ENCODE data around the gene LLPH. TPM values are rescaled to one million over a fixed set of nuclear protein-coding genes. Genes with fewer than 3 reads are reported as not detected.
"Not testable (repeated sequence)": the region's sequence is repeated elsewhere in the genome, so short reads cannot be mapped to it uniquely, and the experiment has no call there.

The LLPH gene
- total RNA-seq (21.9 TPM), polyA plus RNA-seq (ENCODE audit: insufficient read depth, low read depth, low replicate concordance) (28.7 TPM)
- long read RNA-seq, donor 1, full-length matches to known transcripts, result 12 of 12 reads
- long read RNA-seq, donor 1, partial matches to known transcripts, result 0 of 12 reads
- long read RNA-seq, donor 1, other reads (novel, unspliced or antisense), result 0 of 12 reads
- long read RNA-seq, donor 2, full-length matches to known transcripts, result 16 of 16 reads
- long read RNA-seq, donor 2, partial matches to known transcripts, result 0 of 16 reads
- long read RNA-seq, donor 2, other reads (novel, unspliced or antisense), result 0 of 16 reads
- long read RNA-seq, donor 3, full-length matches to known transcripts, result 15 of 26 reads
- long read RNA-seq, donor 3, partial matches to known transcripts, result 11 of 26 reads
- long read RNA-seq, donor 3, other reads (novel, unspliced or antisense), result 0 of 26 reads
- long read RNA-seq, donor 4, full-length matches to known transcripts, result 9 of 9 reads
- long read RNA-seq, donor 4, partial matches to known transcripts, result 0 of 9 reads
- long read RNA-seq, donor 4, other reads (novel, unspliced or antisense), result 0 of 9 reads
- long read RNA-seq, donor 5, full-length matches to known transcripts, result 1 of 1 reads
- long read RNA-seq, donor 5, partial matches to known transcripts, result 0 of 1 reads
- long read RNA-seq, donor 5, other reads (novel, unspliced or antisense), result 0 of 1 reads
- long read RNA-seq, donor 6, full-length matches to known transcripts, result 33 of 42 reads
- long read RNA-seq, donor 6, partial matches to known transcripts, result 9 of 42 reads
- long read RNA-seq, donor 6, other reads (novel, unspliced or antisense), result 0 of 42 reads
- long read RNA-seq, donor 7, full-length matches to known transcripts, result 10 of 14 reads
- long read RNA-seq, donor 7, partial matches to known transcripts, result 1 of 14 reads
- long read RNA-seq, donor 7, other reads (novel, unspliced or antisense), result 3 of 14 reads
- long read RNA-seq, donor 8, full-length matches to known transcripts, result 14 of 14 reads
- long read RNA-seq, donor 8, partial matches to known transcripts, result 0 of 14 reads
- long read RNA-seq, donor 8, other reads (novel, unspliced or antisense), result 0 of 14 reads
- long read RNA-seq, donor 9, full-length matches to known transcripts, result 8 of 8 reads
- long read RNA-seq, donor 9, partial matches to known transcripts, result 0 of 8 reads
- long read RNA-seq, donor 9, other reads (novel, unspliced or antisense), result 0 of 8 reads
- long read RNA-seq, donor 10, full-length matches to known transcripts, result 22 of 22 reads
- long read RNA-seq, donor 10, partial matches to known transcripts, result 0 of 22 reads
- long read RNA-seq, donor 10, other reads (novel, unspliced or antisense), result 0 of 22 reads

- TF ChIP-seq CTCF (IDR thresholded peaks at IDR 0.05; ENCODE audit: borderline replicate concordance, extremely low read depth, insufficient read depth), result no peak
- peak within 1 kb of the TSS in 1 of 2 donors; percentile 33 for H3K27ac ChIP-seq (ENCODE audit: low read depth in 2 of 2, low read length in 2 of 2)
- H3K4me3 ChIP-seq (ENCODE audit: low read length in 3 of 3), result peak within 1 kb of the TSS; percentile 96 to 98 (median 97)
- H3K4me1 ChIP-seq (ENCODE audit: control insufficient read depth in 2 of 3, insufficient read depth in 2 of 3, low read depth in 1 of 3, low read length in 3 of 3), result peaks cover 0 to 5% (median 4%) of the 10 kb centered on the region in 3 donors
- H3K9ac ChIP-seq (ENCODE audit: low read length in 3 of 3), result peak within 1 kb of the TSS; percentile 72 to 96 (median 72)
- DNase-seq (peak; percentile 90 to 98 (median 96)), FAIRE-seq (no peak)
- intact Hi-C loops (cut with DNase I), result no loop called here
- H3K36me3 ChIP-seq (ENCODE audit: control insufficient read depth in 2 of 3, insufficient read depth in 3 of 3, low read length in 3 of 3), result peaks cover 0 to 6% (median 0%) of the 10 kb centered on the region in 3 donors
- no peaks in the 10 kb centered on the region for H3K9me3 ChIP-seq (ENCODE audit: control insufficient read depth in 2 of 3, insufficient read depth in 1 of 3, low read length in 3 of 3)
- no peaks in the 10 kb centered on the region for H3K27me3 ChIP-seq (ENCODE audit: control insufficient read depth, insufficient read depth, low read length)
These were observed at the start of gene LLPH for GRCh38 chr12:66130267-66131066. Gene LLPH (minus strand): TSS chr12:66130750. CDS start chr12:66129106, 1,644 bp downstream.

- Histone ChIP-seq H3K9ac (ENCODE audit: low read length in 3 of 3) (no peak overlapping the region), H3K4me1 (ENCODE audit: control insufficient read depth in 2 of 3, insufficient read depth in 2 of 3, low read depth in 1 of 3, low read length in 3 of 3) (no peaks in the 10 kb centered on the region), H3K4me3 (ENCODE audit: low read length in 3 of 3) (no peak overlapping the region), H3K36me3 (ENCODE audit: control insufficient read depth in 2 of 3, insufficient read depth in 3 of 3, low read length in 3 of 3) (no peaks in the 10 kb centered on the region), H3K9me3 (ENCODE audit: control insufficient read depth in 2 of 3, insufficient read depth in 1 of 3, low read length in 3 of 3) (no peaks in the 10 kb centered on the region), H3K27me3 (ENCODE audit: control insufficient read depth, insufficient read depth, low read length) (no peaks in the 10 kb centered on the region), H3K27ac (ENCODE audit: low read depth in 2 of 2, low read length in 2 of 2) (no peak overlapping the region)
- intact Hi-C loops (cut with DNase I), result no loop called here
- DNase-seq (no peak), FAIRE-seq (peak; percentile 69)
- TF ChIP-seq CTCF (IDR thresholded peaks at IDR 0.05; ENCODE audit: borderline replicate concordance, extremely low read depth, insufficient read depth), result no peak
These were observed 45.8 kb upstream of the LLPH start for GRCh38 chr12:66176105-66176900.

- intact Hi-C loops (cut with DNase I); H3K9ac ChIP-seq (ENCODE audit: low read length in 3 of 3); H3K4me3 ChIP-seq (ENCODE audit: low read length in 3 of 3); H3K27ac ChIP-seq (ENCODE audit: low read depth in 2 of 2, low read length in 2 of 2); H3K27me3 ChIP-seq (ENCODE audit: control insufficient read depth, insufficient read depth, low read length); FAIRE-seq; H3K4me1 ChIP-seq (ENCODE audit: control insufficient read depth in 2 of 3, insufficient read depth in 2 of 3, low read depth in 1 of 3, low read length in 3 of 3); DNase-seq; H3K36me3 ChIP-seq (ENCODE audit: control insufficient read depth in 2 of 3, insufficient read depth in 3 of 3, low read length in 3 of 3); H3K9me3 ChIP-seq (ENCODE audit: control insufficient read depth in 2 of 3, insufficient read depth in 1 of 3, low read length in 3 of 3): not testable (repeated sequence)
These were observed 44.1 kb upstream of the LLPH start for GRCh38 chr12:66174391-66175325.

Data from kidney (tissue), 22 donors.